ENCODE data around the gene ESPNL. TPM values are rescaled to one million over a fixed set of nuclear protein-coding genes. Genes with fewer than 3 reads are reported as not detected.

Gene ESPNL
- total RNA-seq, 4 donors from 2014 or later: 0.14 to 4.4 (median 0.72) TPM

DNA sequence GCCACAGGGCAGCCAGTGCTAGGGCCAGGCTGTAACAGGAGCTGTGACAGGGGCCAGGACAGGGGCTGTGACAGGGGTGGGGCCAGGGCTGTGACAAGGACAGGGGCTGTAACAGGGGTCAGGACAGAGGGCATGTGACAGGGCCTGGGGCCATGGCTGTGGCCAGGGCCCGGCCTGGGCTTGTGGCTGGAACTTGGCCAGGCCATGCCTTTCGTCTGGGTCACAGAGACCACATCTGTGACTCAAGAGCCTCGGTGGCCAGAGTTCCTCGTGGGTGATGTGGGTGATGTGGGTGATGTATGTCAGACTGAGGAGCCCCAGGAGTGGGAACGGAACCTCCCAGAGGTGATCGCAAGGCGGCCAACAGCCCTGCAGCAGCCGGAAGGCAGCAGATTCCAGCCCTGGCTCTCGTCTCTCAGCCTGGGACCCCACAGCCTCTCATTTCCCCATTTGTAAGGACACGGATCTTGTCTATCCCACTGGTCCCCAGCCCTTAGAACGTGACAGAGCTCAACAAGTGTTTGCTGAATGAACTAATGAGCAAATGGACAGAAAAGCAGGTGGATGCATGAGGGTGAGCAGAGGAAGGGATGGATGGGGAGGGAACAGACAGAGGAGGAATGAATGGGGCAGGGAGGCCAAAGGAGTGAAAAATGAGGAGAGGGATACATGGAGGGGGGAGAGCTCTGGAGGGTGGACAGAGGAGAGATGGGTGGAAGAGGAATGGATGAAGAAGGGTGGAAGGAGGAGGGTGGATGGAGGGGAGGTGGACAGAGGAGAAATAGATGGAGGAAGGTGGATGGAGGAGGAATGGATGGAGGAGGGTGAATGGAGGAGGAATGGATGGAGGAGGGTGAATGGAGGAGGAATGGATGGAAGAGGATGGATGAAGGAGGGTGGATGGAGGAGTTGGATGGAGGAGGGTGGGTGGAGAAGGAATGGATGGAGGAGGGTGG is 17.3 kb downstream of the ESPNL start:
- Histone ChIP-seq H3K9me3 (peaks cover 3 to 5% of the 10 kb centered on the region in 2 donors), H3K27me3 (peaks cover 8% of the 10 kb centered on the region), H3K36me3 (no peaks in the 10 kb centered on the region), H3K4me3 (no peak overlapping the region), H3K27ac (no peak overlapping the region), H3K4me1 (no peaks in the 10 kb centered on the region)
- TF ChIP-seq, protein P1, sequence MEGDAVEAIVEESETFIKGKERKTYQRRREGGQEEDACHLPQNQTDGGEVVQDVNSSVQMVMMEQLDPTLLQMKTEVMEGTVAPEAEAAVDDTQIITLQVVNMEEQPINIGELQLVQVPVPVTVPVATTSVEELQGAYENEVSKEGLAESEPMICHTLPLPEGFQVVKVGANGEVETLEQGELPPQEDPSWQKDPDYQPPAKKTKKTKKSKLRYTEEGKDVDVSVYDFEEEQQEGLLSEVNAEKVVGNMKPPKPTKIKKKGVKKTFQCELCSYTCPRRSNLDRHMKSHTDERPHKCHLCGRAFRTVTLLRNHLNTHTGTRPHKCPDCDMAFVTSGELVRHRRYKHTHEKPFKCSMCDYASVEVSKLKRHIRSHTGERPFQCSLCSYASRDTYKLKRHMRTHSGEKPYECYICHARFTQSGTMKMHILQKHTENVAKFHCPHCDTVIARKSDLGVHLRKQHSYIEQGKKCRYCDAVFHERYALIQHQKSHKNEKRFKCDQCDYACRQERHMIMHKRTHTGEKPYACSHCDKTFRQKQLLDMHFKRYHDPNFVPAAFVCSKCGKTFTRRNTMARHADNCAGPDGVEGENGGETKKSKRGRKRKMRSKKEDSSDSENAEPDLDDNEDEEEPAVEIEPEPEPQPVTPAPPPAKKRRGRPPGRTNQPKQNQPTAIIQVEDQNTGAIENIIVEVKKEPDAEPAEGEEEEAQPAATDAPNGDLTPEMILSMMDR (IDR thresholded peaks at IDR 0.05): no peak
- TF ChIP-seq POLR2AphosphoS5 (IDR thresholded peaks at IDR 0.05) (no peak), EP300 (IDR thresholded peaks at IDR 0.05; ENCODE audit: low read depth) (no peak), POLR2A (IDR thresholded peaks at IDR 0.05) (no peak)
- DNase-seq: no peak
- 69% methylated on average over 9 of the region's 11 CpGs; no CpG with 5 or more reads in 1 of the 2 donors for WGBS, 2 donors (ENCODE audit: low coverage in 1 of 2)
- in situ Hi-C loops (cut with MboI; ENCODE audit: low pct_ligation_motif_present in 1 of 4, low pct_unique_long_range_greater_than_20kb in 1 of 4, low sequenced_read_pairs in 3 of 4) (no loop called here), intact Hi-C loops (cut with DNase I; ENCODE audit: low total_unique reads) (no loop called here)

DNA sequence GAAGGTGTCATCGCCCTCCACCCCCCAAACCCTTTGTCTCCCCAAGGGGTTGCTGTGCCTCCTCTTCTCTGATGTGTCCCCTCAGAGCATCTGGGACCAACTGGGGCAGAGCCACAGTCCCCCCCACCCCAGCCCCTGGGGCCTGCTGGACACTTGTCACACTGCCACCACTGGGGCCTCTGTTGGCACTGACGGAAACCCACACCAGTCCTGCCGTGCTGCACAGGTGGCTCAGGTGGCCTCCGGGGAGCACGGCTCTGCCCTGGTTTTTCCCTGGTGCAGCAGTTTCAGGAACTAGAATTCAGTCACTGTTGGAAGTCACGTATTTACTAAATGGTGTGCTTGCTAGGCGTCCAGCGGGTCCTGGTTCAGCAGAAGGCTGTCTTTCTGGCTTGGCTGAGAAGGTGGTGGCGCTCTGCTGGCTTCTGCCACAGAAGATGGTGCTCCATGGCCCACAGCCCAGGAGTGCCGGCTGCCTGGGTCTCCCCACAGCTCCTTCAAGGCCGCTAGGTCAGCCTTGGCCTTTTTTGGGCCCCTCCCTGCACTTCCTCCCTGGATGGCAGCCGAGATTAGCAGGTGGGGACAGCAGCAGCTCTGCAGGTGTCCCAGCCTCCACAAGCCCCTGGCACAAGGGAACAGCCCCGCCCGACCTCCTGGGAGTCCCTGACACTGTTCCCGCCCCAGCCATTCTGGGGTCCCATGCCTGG is 19.8 kb downstream of the ESPNL start:
- intact Hi-C loops (cut with DNase I; ENCODE audit: low total_unique reads) (no loop called here), in situ Hi-C loops (cut with MboI; ENCODE audit: low pct_ligation_motif_present in 1 of 4, low pct_unique_long_range_greater_than_20kb in 1 of 4, low sequenced_read_pairs in 3 of 4) (no loop called here)
- Histone ChIP-seq H3K4me3 (no peak overlapping the region), H3K36me3 (no peaks in the 10 kb centered on the region), H3K27ac (no peak overlapping the region), H3K27me3 (peaks cover 8% of the 10 kb centered on the region), H3K4me1 (no peaks in the 10 kb centered on the region), H3K9me3 (no peaks in the 10 kb centered on the region)
- 32% methylated on average over 14 of the region's 15 CpGs; no CpG with 5 or more reads in 1 of the 2 donors for WGBS, 2 donors (ENCODE audit: low coverage in 1 of 2)
- TF ChIP-seq POLR2A (IDR thresholded peaks at IDR 0.05): no peak
- no peak for DNase-seq

DNA sequence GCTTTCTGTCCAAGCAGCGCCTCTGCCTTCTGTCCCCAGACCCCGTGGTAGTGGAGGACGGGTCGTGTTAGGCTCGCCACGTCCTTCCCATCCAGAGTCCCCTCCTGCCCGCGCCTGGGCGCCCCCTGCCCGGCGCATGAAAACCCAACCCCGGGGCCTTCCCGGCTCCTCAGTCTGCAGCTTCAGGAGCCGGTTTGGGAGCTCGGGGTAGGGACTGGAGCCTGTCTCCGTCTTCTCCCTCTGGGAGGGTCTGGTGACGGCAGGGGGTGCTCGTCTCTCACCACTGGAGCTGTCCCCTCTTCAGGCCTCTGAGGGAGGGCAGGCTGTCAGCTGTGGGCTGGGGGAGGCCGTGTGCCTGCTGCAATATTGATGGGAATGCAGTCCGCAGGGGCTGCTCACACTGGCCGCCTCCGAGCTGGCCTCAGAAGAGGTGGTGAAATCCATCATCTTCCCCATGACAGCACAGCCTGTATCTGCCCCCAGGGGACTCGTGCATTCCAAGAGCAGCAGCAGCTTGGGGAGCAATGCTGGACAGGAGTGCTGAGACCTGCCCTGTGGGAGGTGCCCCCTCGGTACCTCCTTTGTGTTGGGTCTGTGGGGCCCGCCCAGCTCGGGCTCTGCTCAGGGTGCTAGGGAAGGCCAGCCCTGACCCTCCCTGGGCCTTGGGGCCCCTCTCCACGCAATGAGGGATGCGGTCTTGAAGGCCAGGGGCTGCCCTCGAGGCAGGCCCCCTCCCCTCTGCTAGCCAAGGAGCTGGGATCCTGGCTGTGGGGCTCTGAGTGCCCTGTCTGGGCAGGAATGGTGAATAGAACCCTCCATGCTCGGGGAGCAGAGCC is 20.5 kb downstream of the ESPNL start:
- H3K27me3 ChIP-seq: peaks cover 8% of the 10 kb centered on the region
- 40% methylated on average over 26 of the region's 30 CpGs; no CpG with 5 or more reads in 1 of the 2 donors for WGBS, 2 donors (ENCODE audit: low coverage in 1 of 2)
- intact Hi-C loops (cut with DNase I; ENCODE audit: low total_unique reads) (no loop called here), in situ Hi-C loops (cut with MboI; ENCODE audit: low pct_ligation_motif_present in 1 of 4, low pct_unique_long_range_greater_than_20kb in 1 of 4, low sequenced_read_pairs in 3 of 4) (no loop called here)
- DNase-seq: no peak
- no peaks in the 10 kb centered on the region for H3K36me3 ChIP-seq
- TF ChIP-seq POLR2AphosphoS5 (IDR thresholded peaks at IDR 0.05): no peak
- TF ChIP-seq, protein P1 (IDR thresholded peaks at IDR 0.05): no peak
- no peak for TF ChIP-seq EP300 (IDR thresholded peaks at IDR 0.05; ENCODE audit: low read depth)
- no peak for TF ChIP-seq POLR2A (IDR thresholded peaks at IDR 0.05)
- H3K4me1 ChIP-seq: no peaks in the 10 kb centered on the region
- no peak overlapping the region for H3K4me3 ChIP-seq
- no peaks in the 10 kb centered on the region for H3K9me3 ChIP-seq
- H3K27ac ChIP-seq: no peak overlapping the region

DNA sequence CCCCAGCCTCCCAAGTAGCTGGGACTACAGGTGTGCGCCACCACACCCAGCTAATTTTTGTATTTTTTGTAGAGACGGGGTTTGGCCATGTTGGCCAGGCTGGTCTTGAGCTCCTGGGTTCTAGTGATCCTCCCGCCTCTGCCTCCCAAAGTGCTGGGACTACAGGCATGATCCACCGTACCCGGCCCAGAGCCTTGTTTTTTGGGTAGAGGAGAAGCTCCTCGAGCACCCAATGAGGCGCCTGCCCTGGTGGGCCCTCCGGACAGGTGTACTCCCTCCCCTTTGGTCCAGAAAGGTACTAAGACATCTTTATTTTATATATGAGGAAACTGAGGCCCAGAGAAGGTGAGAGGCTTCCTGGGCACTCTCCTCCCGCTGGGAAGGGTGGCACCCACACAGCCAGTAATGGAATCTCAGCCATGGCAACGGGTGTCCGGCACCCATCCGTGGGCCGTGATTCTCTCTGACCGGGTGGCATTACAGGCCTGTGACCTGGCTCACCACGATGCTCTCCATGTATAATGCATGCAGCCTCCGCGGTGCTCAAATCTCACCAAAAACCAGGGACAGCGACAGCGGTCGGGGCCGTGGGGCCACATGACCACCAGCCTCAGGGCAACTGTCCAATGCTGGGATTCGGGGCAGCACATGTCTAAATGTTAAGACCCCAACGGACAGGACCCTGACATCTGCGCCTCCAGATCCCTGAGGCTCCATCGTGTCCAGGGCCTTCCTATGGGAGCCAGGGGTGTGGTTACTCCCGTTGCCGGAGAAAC is 21.6 kb downstream of the ESPNL start:
- no peaks in the 10 kb centered on the region for H3K36me3 ChIP-seq
- intact Hi-C loops (cut with DNase I; ENCODE audit: low total_unique reads) (no loop called here), in situ Hi-C loops (cut with MboI; ENCODE audit: low pct_ligation_motif_present in 1 of 4, low pct_unique_long_range_greater_than_20kb in 1 of 4, low sequenced_read_pairs in 3 of 4) (no loop called here)
- no peak overlapping the region for H3K27ac ChIP-seq
- no peaks in the 10 kb centered on the region for H3K9me3 ChIP-seq
- H3K27me3 ChIP-seq: peaks cover 8% of the 10 kb centered on the region
- DNase-seq: no peak
- no peaks in the 10 kb centered on the region for H3K4me1 ChIP-seq
- 80 to 83% methylated on average over 2 to 25 of the region's 27 CpGs for WGBS, 2 donors (ENCODE audit: low coverage in 1 of 2)
- no peak overlapping the region for H3K4me3 ChIP-seq
- TF ChIP-seq, protein P1 (IDR thresholded peaks at IDR 0.05): no peak
- no peak for TF ChIP-seq POLR2AphosphoS5 (IDR thresholded peaks at IDR 0.05)
- no peak for TF ChIP-seq EP300 (IDR thresholded peaks at IDR 0.05; ENCODE audit: low read depth)
- TF ChIP-seq POLR2A (IDR thresholded peaks at IDR 0.05): no peak

All from transverse colon (tissue), 4 donors.